ENCODE measurements around the gene TBC1D1.

DNA sequence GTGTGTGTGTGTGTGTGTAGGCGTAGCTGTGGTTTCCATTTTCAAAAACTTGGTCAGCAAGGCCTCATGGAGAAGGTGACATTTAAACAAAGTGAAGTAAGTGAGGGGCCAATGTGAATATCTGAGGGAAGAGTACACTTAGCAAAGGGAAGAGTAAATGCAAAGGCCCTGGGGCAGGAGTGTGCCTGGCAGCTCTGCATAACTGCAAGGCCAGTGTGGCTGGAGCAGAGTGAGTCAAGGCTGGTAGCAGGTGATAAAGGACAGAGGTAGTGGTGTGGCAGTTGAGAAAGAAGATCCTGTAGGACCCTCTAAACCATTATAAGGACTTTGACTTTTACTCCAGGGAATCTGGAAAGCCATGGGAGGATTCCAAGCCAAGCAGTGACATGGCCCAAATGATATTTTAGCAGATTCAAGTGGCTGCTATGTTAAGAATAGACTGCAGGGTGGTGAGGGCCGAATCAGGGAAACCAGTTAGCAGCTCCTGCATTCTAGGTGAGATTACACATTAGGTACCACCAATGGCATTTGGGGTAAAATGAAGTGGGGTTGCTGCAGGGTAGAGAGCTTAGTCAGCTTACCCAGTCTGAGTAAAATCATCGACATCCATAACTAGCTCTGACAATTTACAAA is 5.9 kb upstream of the TBC1D1 start:
- TF ChIP-seq, protein P1, sequence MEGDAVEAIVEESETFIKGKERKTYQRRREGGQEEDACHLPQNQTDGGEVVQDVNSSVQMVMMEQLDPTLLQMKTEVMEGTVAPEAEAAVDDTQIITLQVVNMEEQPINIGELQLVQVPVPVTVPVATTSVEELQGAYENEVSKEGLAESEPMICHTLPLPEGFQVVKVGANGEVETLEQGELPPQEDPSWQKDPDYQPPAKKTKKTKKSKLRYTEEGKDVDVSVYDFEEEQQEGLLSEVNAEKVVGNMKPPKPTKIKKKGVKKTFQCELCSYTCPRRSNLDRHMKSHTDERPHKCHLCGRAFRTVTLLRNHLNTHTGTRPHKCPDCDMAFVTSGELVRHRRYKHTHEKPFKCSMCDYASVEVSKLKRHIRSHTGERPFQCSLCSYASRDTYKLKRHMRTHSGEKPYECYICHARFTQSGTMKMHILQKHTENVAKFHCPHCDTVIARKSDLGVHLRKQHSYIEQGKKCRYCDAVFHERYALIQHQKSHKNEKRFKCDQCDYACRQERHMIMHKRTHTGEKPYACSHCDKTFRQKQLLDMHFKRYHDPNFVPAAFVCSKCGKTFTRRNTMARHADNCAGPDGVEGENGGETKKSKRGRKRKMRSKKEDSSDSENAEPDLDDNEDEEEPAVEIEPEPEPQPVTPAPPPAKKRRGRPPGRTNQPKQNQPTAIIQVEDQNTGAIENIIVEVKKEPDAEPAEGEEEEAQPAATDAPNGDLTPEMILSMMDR (conservative IDR thresholded peaks at IDR 0.05), result no peak
- no peak for TF ChIP-seq EZH2 (IDR thresholded peaks at IDR 0.05; ENCODE audit: low read depth)

Measured in PC-9 (cell line).